K562 (cell line): Measurements from ENCODE around the gene TMEM121. TPM values are rescaled to one million over a fixed set of nuclear protein-coding genes. Genes with fewer than 3 reads are reported as not detected.

ENCODE experiments used
- ARID1B ChIP-seq: fragments of 450-650 bp; IDR thresholded peaks from 2 replicates; pipeline ENCODE4 v1.6.1; 2016; ENCODE audit warnings: antibody characterized with exemption, mild to moderate bottlenecking, inconsistent platforms
- CBX5 ChIP-seq: IDR thresholded peaks from 2 replicates; pipeline ENCODE4 v1.6.1; 2014; ENCODE audit warnings: low read depth, borderline replicate concordance
- ETV6 ChIP-seq, 3 experiments: fragments of 150-350 bp in 1 of 3; sonication (generic) in 1 of 3; formaldehyde crosslinking in 1 of 3; IDR thresholded peaks; 2 replicates each; pipeline versions ENCODE4 v1.6.1 to v1.8.0; 2014 to 2022; ENCODE audit warnings: borderline replicate concordance in 2 of 3, low read depth in 2 of 3, antibody characterized with exemption in 1 of 3, low read length in 1 of 3, mild to moderate bottlenecking in 1 of 3, missing genetic modification reagents in 1 of 3
- KDM5B ChIP-seq: fragments of 200-600 bp; sonication (generic); IDR thresholded peaks from 2 replicates; pipeline ENCODE4 v1.6.1; 2012; ENCODE audit warnings: low read depth, mild to moderate bottlenecking, moderate library complexity, low read length, control low read depth, inconsistent platforms; ENCODE audit not compliant: insufficient replicate concordance
- L3MBTL2 ChIP-seq: fragments of 450-650 bp; IDR thresholded peaks from 2 replicates; pipeline ENCODE4 v1.6.1; 2016; ENCODE audit warnings: mild to moderate bottlenecking, moderate library complexity
- MNT ChIP-seq, 2 experiments: fragments of 450-650 bp; conservative IDR thresholded peaks; 2 replicates each; pipeline ENCODE4 v1.6.1; 2017; ENCODE audit warnings: mild to moderate bottlenecking in 2 of 2, moderate library complexity in 2 of 2
- REST ChIP-seq, 2 experiments: fragments of 450-650 bp; formaldehyde crosslinking in 1 of 2; IDR thresholded peaks; 2 replicates each; pipeline versions ENCODE4 v1.4.0 to v1.6.1; 2014 to 2020; ENCODE audit warnings: mild to moderate bottlenecking in 2 of 2, borderline replicate concordance in 1 of 2, low read depth in 1 of 2
- SMAD4 ChIP-seq: fragments of 250-450 bp; sonication (Bioruptor Pico); conservative IDR thresholded peaks from 2 replicates; pipeline ENCODE4 v1.8.0; 2021; ENCODE audit warnings: inconsistent platforms, mild to moderate bottlenecking, moderate library complexity
- ZNF592 ChIP-seq: fragments of 450-650 bp; IDR thresholded peaks from 2 replicates; pipeline ENCODE4 v1.6.1; 2017; ENCODE audit warnings: antibody characterized with exemption, mild to moderate bottlenecking
- polyA plus RNA-seq, 8 experiments: library from polyadenylated mRNA; depleted of rRNA in 4 of 8; stranded (reverse) in 5 of 8; unstranded in 3 of 8; fragments of >200 nt; fragmentation: Nextera tagmentation in 2 of 8; fragmentation: Illumina TruSeq in 1 of 8; extraction: Ambion mirVana in 2 of 8; extraction: Trizol in 1 of 8; gene quantifications; 2 replicates each; pipeline versions ENCODE4 v1.2.1 to v1.2.3, GENCODE V29; 2011 to 2014; ENCODE audit warnings: inconsistent platforms in 1 of 8, missing spikeins in 1 of 8
- total RNA-seq, 7 experiments: library from RNA; depleted of rRNA in 6 of 7; stranded (reverse); fragments of >200 nt in 6 of 7; fragmentation: Illumina TruSeq in 2 of 7; extraction: Trizol in 2 of 7; gene quantifications; 2 replicates each; pipeline versions ENCODE4 v1.2.1 to v1.2.3, GENCODE V29; 2011 to 2021; ENCODE audit warnings: low replicate concordance in 1 of 7

TMEM121 gene
- total and polyA plus RNA-seq, 9 of the 15 experiments (the other 6 are each of a cell fraction or from before 2014, with no cell fraction given): 0.31 to 0.36 TPM; not detected in 7

GRCh38 chr14:105480807-105481801, 45.3 kb upstream of the TMEM121 start (continued):
- TF ChIP-seq REST (IDR thresholded peaks at IDR 0.05; ENCODE audit: borderline replicate concordance) (peak; percentile 58; the same call in 1 of the 2 replicates), REST (CRISPR knock-in tag; IDR thresholded peaks at IDR 0.05; ENCODE audit: low read depth) (no peak), CBX5 (peak; percentile 78; the same call in 1 of the 2 replicates), ZNF592 (peak; percentile 21; the same call in 1 of the 2 replicates), ETV6 (IDR thresholded peaks at IDR 0.05; ENCODE audit: borderline replicate concordance in 1 of 2, low read depth in 2 of 2, low read length in 1 of 2) (no peak), ETV6 (CRISPR knock-in tag; IDR thresholded peaks at IDR 0.05; ENCODE audit: borderline replicate concordance) (no peak), KDM5B (peak; percentile 27), L3MBTL2 (peak; percentile 37; the same call in 1 of the 2 replicates), ARID1B (peak; percentile 43; the same call in 1 of the 2 replicates), SMAD4 (CRISPR knock-in tag) (peak; percentile 64; the same call in 1 of the 2 replicates), MNT (conservative IDR thresholded peaks at IDR 0.05) (peak in 1 of 2 experiments; percentile 59; a peak in 1 of 4 replicates)
